ENCODE results near the gene WDR17.

GRCh38 chr4:176052744-176053143, 12.9 kb upstream of the WDR17 start:
- TF ChIP-seq EZH2 (IDR thresholded peaks at IDR 0.05; ENCODE audit: borderline replicate concordance, low read length): no peak
- no peak for TF ChIP-seq CTCF (conservative IDR thresholded peaks at IDR 0.05 in 1 of 2, IDR thresholded peaks at IDR 0.05 in 1 of 2; ENCODE audit: extremely low read depth in 1 of 2, insufficient read depth in 1 of 2, low read depth in 1 of 2, low read length in 2 of 2)

Data from mammary epithelial cell (primary cell).